ENCODE results near the gene SPATA18.
"Not testable (repeated sequence)": the region's sequence is repeated elsewhere in the genome, so short reads cannot be mapped to it uniquely, and the experiment has no call there.

Gene SPATA18

GRCh38 chr4:52051615-52052474 is 741 bp downstream of the SPATA18 start:
- no peak for DNase-seq (ENCODE audit: low spot score)

DNA sequence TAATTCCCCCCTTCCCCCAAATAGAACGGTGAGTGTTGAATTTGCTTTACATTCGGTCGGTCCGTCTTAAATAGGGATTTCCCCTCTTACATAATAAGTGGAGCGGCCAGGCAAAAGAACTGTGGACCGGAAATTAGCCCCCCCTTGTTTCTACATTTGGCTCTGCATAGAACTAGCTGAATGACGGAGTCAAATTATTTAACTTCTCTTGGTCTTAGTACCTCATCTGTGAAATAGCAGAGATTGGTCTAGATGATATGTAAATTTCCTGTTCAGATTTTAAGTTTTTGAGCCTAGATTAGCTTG is 1.3 kb downstream of the SPATA18 start:
- no peak for DNase-seq (ENCODE audit: low spot score)

DNA sequence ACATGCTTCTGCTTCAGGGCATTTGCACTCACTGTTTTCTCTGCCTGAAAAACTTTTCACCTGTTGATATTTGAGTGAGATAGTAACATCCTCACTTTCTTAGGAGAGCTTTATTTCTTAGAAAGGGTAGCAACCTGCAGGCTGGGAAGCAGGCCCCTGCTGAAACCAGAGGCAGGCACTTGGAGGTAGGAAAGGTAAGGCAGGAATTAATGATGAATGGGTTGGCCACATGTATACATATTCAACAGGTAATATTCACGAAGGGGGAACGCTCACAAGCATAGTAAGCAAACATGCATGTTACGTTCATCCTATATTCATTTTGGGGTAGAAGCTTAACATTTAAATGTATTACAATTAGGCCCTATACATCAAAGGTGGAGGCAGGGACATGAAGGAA is 3.1 kb downstream of the SPATA18 start:
- no peak for DNase-seq (ENCODE audit: low spot score)

DNA sequence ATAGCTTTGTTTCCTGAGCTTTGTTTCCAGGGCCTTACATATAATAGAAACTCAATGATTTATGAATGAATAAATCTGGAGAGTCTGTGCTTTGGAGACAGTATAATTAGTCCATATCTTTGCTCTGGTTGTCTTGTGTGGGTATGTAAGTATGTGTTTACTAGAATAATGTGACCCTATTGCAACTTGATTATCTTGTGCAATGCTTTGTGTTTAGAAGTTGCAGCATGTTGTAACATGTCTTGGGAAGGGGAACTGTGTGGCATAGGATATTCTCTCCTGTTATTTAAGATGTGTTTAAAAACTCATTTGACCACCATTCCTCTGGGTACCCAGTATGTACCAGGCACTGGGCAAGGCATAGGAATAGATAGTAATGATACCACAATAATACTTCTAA is 6.1 kb downstream of the SPATA18 start:
- no peak for DNase-seq (ENCODE audit: low spot score)

DNA sequence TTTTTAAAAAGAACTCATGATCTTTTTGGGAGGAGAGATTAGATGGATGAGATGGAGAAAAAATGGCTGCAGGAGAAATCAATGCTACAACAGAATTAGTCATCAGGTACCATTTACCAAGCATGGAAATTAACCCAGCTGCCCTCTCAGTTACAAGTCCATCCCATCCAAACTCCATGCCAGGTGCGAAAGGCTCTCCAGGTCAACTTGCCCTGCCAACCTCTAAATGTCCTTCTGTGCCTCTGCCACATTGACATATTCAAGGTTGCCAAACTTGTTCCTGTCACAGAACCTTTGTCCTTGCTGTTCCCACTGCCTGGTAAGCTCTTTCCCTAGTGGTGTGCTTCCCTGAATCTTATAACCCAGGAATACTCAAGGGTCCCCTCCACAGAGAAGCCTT is 7.2 kb downstream of the SPATA18 start:
- no peak for DNase-seq (ENCODE audit: low spot score)

- no peak for DNase-seq (ENCODE audit: low spot score)
These were observed 8.3 kb downstream of the SPATA18 start for GRCh38 chr4:52059372-52059771.

DNA sequence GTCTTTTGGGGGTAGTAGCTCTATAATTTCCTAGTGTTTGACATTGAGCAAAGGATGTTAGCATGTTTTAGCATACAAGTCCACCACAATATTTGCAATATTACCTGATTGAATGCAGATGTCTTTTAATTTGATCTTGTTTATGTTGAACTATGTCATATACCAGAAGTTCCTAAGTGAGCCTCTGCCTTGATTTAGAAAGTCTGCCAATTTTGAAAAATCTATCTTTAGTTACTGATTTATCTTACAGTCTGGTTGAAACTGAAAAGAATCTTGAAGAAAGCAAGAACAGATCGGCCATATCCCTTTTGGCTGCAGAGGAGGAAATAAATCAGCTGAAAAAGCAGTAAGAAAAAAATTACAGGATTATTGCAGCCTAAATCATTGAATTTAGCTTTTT is 18.5 kb downstream of the SPATA18 start:
- DNase-seq (ENCODE audit: low spot score), result no peak

GRCh38 chr4:52071791-52072546 is 20.9 kb downstream of the SPATA18 start:
- DNase-seq (ENCODE audit: low spot score), result no peak

DNA sequence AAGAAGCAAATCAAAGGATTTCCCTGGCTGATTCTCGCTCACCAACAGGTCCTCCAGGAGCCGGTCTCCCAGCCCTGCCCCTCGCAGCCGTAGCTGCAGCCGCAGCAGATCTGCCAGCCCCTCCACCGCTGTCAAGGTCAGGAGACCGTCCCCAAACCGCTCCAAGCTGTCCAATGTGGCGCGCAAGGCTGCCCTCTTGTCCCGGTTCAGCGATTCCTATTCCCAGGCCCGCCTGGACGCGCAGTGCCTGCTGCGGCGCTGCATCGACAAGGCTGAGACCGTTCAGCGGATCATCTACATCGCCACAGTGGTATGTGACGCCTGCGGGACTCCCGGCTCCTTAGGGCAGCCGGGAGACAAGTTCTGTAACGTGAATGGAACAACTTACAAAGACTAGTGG is 25.6 kb downstream of the SPATA18 start:
- no peak for DNase-seq (ENCODE audit: low spot score)

DNA sequence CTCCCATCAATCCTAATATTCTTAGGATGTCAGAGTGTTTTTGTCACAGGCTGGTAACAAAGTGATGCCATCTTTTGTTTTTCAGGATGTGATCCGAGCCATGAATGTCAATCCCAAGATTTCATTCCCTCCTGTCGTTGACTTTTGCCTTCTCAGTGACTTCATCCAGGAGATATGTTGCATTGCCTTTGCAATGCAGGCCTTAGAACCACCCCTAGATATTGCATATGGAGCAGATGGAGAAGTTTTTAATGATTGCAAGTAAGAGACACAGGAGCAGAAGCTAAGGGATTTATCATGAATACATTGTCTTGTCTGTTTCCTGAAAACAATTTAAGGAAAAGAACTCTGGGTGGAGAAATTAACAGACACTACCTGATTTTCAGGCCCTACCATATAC is 28.6 kb downstream of the SPATA18 start:
- no peak for DNase-seq (ENCODE audit: low spot score)

GRCh38 chr4:52081216-52081615 is 30.1 kb downstream of the SPATA18 start:
- DNase-seq (ENCODE audit: low spot score), result no peak

DNA sequence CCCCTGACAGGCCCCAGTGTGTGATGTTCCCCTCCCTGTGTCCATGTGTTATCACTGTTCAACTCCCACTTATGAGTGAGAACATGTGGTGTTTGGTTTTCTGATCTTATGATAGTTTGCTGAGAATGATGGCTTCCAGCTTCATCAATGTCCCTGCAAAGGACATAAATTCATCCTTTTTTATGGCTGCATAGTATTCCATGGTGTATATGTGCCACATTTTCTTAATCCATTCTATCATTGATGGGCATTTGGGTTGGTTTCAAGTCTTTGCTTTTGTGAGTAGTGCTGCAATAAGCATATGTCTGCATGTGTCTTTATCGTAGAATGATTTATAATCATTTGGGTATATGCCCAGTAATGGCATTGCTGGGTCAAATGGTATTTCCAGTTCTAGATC is 35.3 kb downstream of the SPATA18 start:
- not testable (repeated sequence) for DNase-seq (ENCODE audit: low spot score)

DNA sequence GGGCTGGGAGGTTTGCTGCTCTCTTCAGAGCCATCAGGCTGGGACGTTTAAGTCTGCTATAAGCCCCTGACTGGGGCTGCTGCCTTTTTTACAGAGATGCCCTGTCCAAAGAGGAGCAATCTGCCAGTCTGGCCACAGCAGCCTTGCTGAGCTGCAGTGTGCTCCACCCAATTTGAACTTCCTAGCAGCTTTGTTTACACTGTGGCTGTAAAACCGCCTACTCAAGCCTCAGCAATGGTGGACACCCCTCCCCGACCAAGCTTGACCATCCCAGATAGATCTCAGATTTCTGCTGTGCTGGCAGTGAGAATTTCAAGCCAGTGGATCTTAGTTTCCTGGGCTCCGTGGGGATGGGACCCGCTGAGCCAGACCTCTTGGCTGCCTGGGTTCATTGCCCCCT is 40.7 kb downstream of the SPATA18 start:
- DNase-seq (ENCODE audit: low spot score), result no peak

DNA sequence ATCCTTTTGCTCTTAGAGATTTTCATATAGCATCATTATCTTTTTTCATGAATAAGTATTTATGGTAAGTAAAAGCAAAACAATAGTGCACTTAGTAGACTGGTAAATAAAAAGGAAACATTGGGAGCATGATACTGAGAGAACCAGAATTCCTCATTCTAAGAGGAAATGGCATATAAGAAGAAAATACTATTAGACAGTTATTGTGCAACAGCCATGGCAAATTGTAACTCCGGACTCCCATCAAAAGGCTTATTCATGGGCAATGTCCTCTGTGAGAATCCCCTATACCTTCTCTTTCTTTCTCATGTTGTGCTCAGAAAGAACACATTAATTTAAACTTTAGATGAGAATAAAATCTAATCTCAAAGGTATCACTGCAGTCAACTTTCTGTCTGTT is 42.4 kb downstream of the SPATA18 start:
- DNase-seq (ENCODE audit: low spot score), result no peak

DNA sequence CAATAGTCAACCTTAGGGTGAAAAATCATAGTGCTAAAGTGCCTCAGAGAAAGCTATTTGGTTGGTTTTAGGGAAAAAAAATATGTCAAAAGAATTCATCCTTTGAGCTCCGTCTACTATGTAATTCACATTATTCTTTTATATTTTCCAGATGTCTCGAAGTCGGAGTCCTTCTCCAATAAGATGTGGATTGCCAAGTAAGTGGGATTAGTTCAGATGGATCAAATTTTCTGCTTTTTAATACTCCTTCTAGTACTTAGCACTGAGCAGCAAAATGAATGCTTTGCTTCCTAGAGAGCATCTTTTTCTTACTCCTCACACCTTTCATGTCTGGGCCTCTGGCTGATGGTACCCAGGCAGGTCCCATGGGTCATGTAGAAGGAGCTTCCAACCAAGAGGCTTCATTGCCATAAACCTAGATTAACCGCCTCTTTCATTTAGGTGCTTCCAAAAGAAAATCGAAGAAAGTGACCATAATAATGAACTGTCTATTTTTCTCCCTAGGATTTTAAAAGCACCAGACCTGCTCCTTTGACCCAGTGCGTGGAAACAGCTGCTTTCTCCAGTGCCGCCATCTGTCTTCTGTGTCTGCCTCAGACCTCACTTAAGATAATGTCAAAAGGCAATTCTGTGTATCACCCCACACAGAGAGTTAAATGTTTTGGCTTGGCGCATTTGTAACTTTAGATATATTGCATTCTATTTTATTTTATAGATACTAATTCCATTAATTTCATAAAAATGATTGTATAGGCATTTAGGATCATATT is 43.5 kb downstream of the SPATA18 start:
- DNase-seq (ENCODE audit: low spot score), result no peak

- no peak for DNase-seq (ENCODE audit: low spot score)
These were observed 44.3 kb downstream of the SPATA18 start for GRCh38 chr4:52095374-52095773.

GRCh38 chr4:52096048-52096447 is 44.9 kb downstream of the SPATA18 start:
- DNase-seq (ENCODE audit: low spot score), result no peak

- DNase-seq (ENCODE audit: low spot score), result no peak
These were observed 47.5 kb downstream of the SPATA18 start for GRCh38 chr4:52098618-52099017.

DNA sequence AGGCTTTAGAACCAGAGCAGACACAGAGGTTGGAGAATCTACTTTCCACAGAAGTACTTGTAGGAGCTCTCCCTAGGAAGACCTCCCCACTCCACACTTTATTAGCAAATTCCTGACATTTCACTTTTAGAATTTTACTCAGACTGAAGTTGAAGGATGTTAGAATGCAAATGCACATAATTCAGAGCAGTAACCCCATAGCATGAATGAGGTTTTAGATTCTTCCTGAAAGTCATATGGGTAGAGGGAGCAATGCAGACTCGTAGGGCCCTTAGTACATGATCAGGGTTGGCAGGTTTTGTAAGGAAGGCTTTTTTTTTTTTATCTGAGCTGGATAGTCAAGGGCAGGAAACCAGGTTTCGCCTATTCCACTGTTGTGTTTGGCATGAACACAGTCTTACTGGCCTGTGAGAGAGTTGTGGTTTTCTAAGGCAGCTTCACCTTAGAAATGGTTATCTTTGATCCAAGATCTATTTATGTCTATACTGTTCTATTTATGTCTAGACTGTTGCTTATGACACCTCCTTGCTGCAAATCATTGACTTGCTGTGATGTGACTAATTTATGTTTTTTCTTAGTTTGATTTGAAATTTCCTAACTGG is 48.9 kb downstream of the SPATA18 start:
- no peak for DNase-seq (ENCODE audit: low spot score)

DNA sequence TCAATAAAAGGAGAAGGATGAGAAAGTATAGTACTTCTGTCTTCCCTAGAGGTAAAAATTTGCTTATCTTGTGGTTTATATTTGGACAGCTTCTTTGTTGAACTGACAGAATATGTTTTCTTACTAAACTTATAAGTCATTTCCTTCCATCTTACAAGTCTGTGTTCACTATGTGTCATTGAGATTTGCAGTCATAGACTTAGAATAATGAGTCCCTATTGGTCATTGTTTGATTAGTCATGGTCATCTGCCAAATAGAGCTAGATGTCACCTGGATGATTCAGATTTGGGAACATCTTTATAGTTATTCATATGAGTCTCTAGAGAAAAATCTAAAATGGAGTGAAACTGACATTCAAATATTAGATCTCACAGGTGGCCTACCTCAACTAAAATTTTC is 51.5 kb downstream of the SPATA18 start:
- DNase-seq (ENCODE audit: low spot score), result no peak

DNA sequence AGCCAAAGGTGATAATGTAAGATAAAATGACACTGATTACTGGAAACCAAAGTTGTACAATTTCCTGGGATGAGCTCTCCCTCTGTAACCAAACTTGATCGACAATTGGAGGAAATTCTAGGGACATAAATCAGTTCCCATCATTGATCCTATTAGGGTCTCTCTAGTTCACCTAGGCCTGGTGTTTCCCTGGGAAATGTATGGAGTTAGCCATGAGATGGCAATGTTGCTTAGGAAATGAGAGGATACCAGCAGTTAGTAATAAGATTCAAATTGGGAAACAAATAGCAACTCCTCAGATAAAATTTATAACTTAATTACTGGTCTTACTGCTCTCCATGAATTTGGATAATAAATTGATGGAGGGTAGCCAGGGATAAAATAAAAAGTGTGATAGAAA is 52.2 kb downstream of the SPATA18 start:
- no peak for DNase-seq (ENCODE audit: low spot score)

DNA sequence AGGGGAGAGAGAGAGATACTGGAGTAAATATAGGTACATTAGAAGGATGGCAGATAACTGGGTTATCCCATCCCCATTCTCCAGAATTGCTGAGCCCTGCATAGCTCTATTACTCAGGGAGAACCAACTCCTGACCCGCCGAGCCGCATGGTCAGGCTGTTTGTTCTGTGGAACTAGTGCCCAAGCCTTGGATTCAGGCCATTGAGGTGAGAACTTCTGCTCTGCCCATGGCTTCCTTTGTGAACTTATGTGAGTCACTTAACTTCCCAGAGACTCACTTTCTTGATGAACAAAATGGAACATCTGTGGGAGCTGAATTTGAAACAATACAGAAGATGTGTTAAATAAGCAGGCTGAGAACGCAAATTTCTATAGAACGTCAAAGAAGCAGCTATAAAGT is 54.2 kb downstream of the SPATA18 start:
- no peak for DNase-seq (ENCODE audit: low spot score)

DNA sequence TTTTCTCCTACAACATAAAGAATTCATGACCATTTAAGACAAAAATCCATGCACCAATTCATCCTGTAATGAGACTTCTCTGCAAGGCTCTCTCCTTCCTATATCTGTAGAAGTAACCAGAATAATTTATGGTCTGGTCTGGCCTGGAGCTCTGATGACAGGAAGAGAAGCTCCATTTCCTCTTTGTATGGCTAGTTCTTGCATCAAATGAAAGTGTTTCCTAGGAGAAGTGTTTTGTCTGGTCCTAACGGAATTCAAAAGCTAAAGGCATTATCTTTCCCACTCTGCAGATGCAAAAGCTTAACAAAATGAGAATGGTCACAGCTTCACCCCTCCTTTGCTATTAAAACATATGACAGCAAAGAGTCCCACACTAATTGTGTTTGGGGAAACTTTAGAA is 55.1 kb downstream of the SPATA18 start:
- no peak for DNase-seq (ENCODE audit: low spot score)

All from CD4-positive, alpha-beta T cell treated with Interleukin-2 at 100 ng/mL for 4 hours (primary cell).